ENCODE results near the gene CDT1.

- no peak for TF ChIP-seq POLR2A (IDR thresholded peaks at IDR 0.05; ENCODE audit: borderline replicate concordance, extremely low read depth, insufficient read depth, insufficient read length)
- no peak for TF ChIP-seq EZH2 (IDR thresholded peaks at IDR 0.05)
- no peak for TF ChIP-seq REST (IDR thresholded peaks at IDR 0.05; ENCODE audit: low read depth)
- TF ChIP-seq CTCF (IDR thresholded peaks at IDR 0.05 in 2 of 3, conservative IDR thresholded peaks at IDR 0.05 in 1 of 3; ENCODE audit: borderline replicate concordance in 1 of 3, insufficient read depth in 1 of 3, low read depth in 2 of 3, low read length in 2 of 3): no peak
These were observed 44.1 kb downstream of the CDT1 start for GRCh38 chr16:88847654-88848053.
